ENCODE measurements around the gene ANKRD36. TPM values are rescaled to one million over a fixed set of nuclear protein-coding genes. Genes with fewer than 3 reads are reported as not detected.
"Not testable (repeated sequence)": the region's sequence is repeated elsewhere in the genome, so short reads cannot be mapped to it uniquely, and the experiment has no call there.

ANKRD36 gene
- total RNA-seq, 1 experiment from 2014 or later = 2.8 TPM

DNA sequence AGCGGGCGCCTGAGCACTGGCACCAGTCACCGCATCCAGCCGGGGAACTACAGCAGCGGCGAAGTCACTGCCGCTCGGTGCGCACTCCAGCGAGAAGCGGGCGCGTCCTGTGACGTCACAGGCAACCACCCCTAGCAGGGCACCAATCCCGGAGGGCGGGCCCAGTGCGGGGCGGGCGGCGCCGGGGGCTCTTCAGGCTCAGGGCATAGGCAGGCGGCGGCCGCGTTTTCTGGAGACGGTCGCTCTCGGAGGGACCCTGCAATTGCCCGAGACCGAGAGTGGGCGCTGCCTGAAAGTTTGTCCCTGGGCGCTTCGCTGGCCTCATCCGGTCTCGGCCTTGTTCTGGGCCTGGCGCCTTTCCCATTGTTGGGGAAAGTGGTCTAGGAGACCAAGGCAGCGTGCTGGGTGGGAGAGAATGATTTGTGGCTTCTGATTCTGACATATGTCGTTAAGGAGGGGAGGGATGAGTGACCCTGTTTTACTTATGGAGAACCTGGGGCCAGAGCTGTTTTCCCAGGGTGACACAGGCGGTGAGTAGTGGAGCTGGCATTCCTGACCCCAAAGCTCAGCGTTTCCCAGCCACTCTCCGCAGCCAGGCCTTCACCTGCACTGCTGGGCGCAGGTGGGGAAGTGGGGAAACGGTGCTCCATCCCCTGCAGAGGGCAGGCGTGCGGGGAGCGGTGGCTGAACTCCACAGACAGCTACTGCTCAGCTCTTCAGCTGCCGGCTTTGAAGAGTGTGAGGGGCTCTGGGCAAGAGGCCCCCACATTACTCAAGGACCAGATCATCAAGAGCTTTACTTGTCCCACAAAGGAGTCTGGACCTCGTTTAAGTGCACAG, 18.0 kb upstream of the ANKRD36 start, which contains the start of gene FAHD2B:
Gene FAHD2B (minus strand): TSS at position 111 of the 840 bp plus-strand sequence. CDS start 3,176 bp downstream, outside the sequence.
- peak within 1 kb of the TSS; percentile 27 for H3K4me3 ChIP-seq (ENCODE audit: insufficient read depth, low read depth, low read length)
- peak; percentile 78 for DNase-seq
- H3K36me3 ChIP-seq (replicated peaks; ENCODE audit: control insufficient read depth, insufficient read depth, low read length); H3K27me3 ChIP-seq (ENCODE audit: control insufficient read depth, insufficient read depth, low read length): not testable (repeated sequence)

DNA sequence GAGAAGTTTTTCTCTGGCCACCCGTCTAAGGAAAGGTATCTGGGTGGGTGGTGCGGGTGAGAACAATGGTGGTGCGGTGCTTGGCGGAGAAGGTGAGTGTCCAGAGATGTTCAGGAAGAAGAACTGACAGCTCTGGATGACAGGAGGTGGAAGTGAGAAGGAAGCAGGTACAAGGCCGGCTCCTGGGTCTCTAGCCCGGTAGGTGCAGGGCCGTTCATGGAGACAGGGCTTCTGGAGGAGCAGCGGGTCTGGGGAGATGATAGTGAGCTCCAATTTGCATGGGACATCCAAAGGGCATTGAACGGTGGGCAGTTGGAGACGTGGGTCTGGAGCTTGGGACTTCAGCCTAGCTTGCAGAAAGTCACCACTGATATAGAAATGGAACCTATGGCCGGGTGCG, 17.3 kb upstream of the ANKRD36 start:
- H3K4me3 ChIP-seq (ENCODE audit: insufficient read depth, low read depth, low read length) = peak overlapping the region; percentile 25; the same call in 1 of the 2 replicates
- no peak for DNase-seq
- H3K36me3 ChIP-seq (replicated peaks; ENCODE audit: control insufficient read depth, insufficient read depth, low read length) = no peaks in the 10 kb centered on the region
- no peaks in the 10 kb centered on the region; the same call in 1 of the 2 replicates for H3K27me3 ChIP-seq (ENCODE audit: control insufficient read depth, insufficient read depth, low read length)

- H3K36me3 ChIP-seq (replicated peaks; ENCODE audit: control insufficient read depth, insufficient read depth, low read length); DNase-seq; H3K27me3 ChIP-seq (ENCODE audit: control insufficient read depth, insufficient read depth, low read length); H3K4me3 ChIP-seq (ENCODE audit: insufficient read depth, low read depth, low read length): not testable (repeated sequence)
These were observed 14.1 kb upstream of the ANKRD36 start for GRCh38 chr2:97098786-97099372.

GRCh38 chr2:97106878-97107277, 6.1 kb upstream of the ANKRD36 start:
- not testable (repeated sequence) for H3K36me3 ChIP-seq (replicated peaks; ENCODE audit: control insufficient read depth, insufficient read depth, low read length); DNase-seq; H3K27me3 ChIP-seq (ENCODE audit: control insufficient read depth, insufficient read depth, low read length); H3K4me3 ChIP-seq (ENCODE audit: insufficient read depth, low read depth, low read length)

DNA sequence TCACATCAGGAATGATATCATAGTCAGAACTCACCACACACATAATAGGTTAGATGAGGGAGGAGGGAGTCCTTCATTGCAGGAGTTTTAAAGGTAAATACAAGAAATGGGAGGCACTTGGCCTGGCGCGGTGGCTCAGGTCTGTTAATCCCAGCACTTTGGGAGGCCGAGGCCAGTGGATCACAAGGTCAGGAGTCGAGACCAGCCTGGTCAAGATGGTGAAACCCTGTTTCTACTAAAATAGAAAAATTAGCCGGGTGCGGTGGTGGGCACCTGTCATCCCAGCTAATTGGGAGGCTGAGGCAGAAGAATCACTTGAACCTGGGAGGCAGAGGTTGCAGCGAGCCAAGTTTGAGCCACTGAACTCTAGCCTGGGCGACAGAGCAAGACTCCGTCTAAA, 1.7 kb upstream of the ANKRD36 start:
- H3K4me3 ChIP-seq (ENCODE audit: insufficient read depth, low read depth, low read length); H3K27me3 ChIP-seq (ENCODE audit: control insufficient read depth, insufficient read depth, low read length); DNase-seq; H3K36me3 ChIP-seq (replicated peaks; ENCODE audit: control insufficient read depth, insufficient read depth, low read length): not testable (repeated sequence)

GRCh38 chr2:97112320-97113049, 468 bp upstream of the ANKRD36 start:
- peak overlapping the region; percentile 68 for H3K4me3 ChIP-seq (ENCODE audit: insufficient read depth, low read depth, low read length)
- not testable (repeated sequence) for H3K36me3 ChIP-seq (replicated peaks; ENCODE audit: control insufficient read depth, insufficient read depth, low read length); H3K27me3 ChIP-seq (ENCODE audit: control insufficient read depth, insufficient read depth, low read length)
- DNase-seq = peak; percentile 31

GRCh38 chr2:97113882-97114255, 916 bp downstream of the ANKRD36 start:
- not testable (repeated sequence) for H3K27me3 ChIP-seq (ENCODE audit: control insufficient read depth, insufficient read depth, low read length); H3K36me3 ChIP-seq (replicated peaks; ENCODE audit: control insufficient read depth, insufficient read depth, low read length); DNase-seq
- peak overlapping the region; percentile 68 for H3K4me3 ChIP-seq (ENCODE audit: insufficient read depth, low read depth, low read length)

DNA sequence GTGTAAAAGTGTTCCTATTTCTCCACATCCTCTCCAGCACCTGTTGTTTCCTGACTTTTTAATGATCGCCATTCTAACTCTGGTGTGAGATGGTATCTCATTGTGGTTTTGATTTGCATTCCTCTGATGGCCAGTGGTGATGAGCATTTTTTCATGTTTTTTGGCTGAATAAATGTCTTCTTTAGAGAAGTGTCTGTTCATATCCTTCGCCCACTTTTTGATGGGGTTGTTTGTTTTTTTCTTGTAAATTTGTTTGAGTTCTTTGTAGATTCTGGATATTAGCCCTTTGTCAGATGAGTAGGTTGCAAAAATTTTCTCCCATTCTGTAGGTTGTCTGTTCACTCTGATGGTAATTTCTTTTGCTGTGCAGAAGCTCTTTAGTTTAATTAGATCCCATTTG, 16.1 kb downstream of the ANKRD36 start:
- not testable (repeated sequence) for H3K4me3 ChIP-seq (ENCODE audit: insufficient read depth, low read depth, low read length); H3K27me3 ChIP-seq (ENCODE audit: control insufficient read depth, insufficient read depth, low read length); H3K36me3 ChIP-seq (replicated peaks; ENCODE audit: control insufficient read depth, insufficient read depth, low read length); DNase-seq

DNA sequence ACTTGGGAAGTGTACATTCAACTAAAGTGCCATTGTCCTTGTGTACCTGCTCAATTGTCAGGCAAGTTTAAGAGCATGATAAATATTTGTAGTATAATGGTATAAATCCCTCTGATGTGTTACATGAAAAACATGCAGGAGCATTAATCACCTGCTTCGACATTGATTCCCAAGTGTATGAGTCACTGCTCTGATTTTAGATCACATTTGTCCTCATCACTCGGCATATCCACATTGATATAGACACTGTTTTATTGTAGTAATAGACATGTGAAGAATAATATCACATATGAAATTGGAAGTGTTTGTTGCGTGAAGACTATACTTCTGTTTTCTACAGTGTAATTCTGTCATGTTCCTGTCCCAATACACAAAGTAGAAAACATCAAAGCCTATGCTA, 31.1 kb downstream of the ANKRD36 start:
- not testable (repeated sequence) for H3K36me3 ChIP-seq (replicated peaks; ENCODE audit: control insufficient read depth, insufficient read depth, low read length); DNase-seq; H3K27me3 ChIP-seq (ENCODE audit: control insufficient read depth, insufficient read depth, low read length); H3K4me3 ChIP-seq (ENCODE audit: insufficient read depth, low read depth, low read length)

- H3K4me3 ChIP-seq (ENCODE audit: insufficient read depth, low read depth, low read length); H3K27me3 ChIP-seq (ENCODE audit: control insufficient read depth, insufficient read depth, low read length); DNase-seq; H3K36me3 ChIP-seq (replicated peaks; ENCODE audit: control insufficient read depth, insufficient read depth, low read length): not testable (repeated sequence)
These were observed 53.6 kb downstream of the ANKRD36 start for GRCh38 chr2:97166548-97166947.

DNA sequence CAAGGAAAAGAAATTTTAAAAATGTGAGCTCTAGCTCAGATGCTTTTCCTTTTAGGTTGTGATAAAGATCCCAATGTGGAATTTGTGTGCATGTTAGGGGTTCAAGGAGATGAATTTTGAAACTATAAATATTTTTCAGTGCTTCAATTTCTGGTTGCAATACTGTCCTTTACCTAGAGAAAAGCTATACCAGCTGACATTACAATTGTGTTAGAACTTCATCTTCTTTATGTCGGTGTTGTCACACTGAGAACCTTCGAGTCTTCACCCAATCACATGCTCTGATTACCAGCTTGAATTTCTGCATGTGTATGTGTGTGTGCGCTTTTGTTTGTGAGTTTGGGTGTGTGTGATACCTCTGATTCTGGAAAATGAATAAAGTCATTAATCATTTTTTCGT, 55.0 kb downstream of the ANKRD36 start:
- H3K4me3 ChIP-seq (ENCODE audit: insufficient read depth, low read depth, low read length); DNase-seq; H3K36me3 ChIP-seq (replicated peaks; ENCODE audit: control insufficient read depth, insufficient read depth, low read length); H3K27me3 ChIP-seq (ENCODE audit: control insufficient read depth, insufficient read depth, low read length): not testable (repeated sequence)

DNA sequence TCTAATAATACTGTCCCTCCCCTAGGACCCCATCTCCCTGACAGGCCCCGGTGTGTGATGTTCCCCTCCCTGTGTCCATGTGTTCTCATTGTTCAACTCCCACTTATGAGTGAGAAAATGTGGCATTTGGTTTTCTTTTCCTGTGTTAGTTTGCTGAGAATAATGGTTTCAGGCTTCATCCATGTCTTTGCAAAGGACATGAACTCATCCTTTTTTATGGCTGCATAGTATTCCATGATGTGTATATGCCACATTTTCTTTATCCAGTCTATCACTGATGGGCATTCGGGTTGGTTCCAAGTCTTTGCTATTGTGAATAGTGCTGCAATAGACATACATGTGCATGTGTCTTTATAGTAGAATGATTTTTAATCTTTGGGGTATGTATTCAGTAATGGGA, 55.6 kb downstream of the ANKRD36 start:
- DNase-seq; H3K36me3 ChIP-seq (replicated peaks; ENCODE audit: control insufficient read depth, insufficient read depth, low read length); H3K4me3 ChIP-seq (ENCODE audit: insufficient read depth, low read depth, low read length); H3K27me3 ChIP-seq (ENCODE audit: control insufficient read depth, insufficient read depth, low read length): not testable (repeated sequence)

DNA sequence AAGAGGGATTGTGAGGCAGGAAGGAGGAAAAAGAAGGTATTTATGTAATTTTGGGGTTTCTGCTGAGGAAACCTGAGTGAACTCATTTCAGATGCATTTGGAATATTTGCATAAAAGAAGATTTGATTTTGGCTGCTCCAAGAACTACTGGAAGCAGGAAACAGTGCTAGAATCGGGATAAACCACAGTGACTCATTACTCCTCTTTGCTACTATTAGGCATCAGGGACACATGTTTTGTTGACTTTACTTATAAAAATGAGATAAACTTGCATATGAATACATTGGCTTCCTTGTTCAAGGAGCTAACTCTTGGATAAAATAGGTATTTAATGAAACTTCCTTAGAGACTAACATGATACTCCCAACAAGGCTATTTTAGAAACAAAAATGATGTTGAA, 67.4 kb downstream of the ANKRD36 start:
- H3K27me3 ChIP-seq (ENCODE audit: control insufficient read depth, insufficient read depth, low read length); DNase-seq; H3K4me3 ChIP-seq (ENCODE audit: insufficient read depth, low read depth, low read length); H3K36me3 ChIP-seq (replicated peaks; ENCODE audit: control insufficient read depth, insufficient read depth, low read length): not testable (repeated sequence)

DNA sequence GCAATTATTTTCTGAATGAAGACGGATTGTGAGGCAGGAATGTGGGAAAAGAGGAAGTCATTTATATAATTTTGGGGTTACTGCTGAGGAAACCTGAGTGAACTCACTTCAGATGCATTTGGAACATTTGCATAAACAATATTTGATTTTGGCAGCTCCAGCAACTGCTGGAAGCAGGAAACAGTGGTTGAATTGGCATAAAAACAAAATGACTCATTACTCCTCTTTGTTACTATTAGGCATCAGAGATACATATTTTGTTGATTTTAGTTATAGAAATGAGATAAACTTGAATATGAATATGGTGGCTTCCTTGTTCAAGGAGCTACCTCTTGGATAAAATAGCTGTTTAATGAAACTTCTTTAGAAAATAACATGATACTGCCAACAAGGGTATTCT, 82.4 kb downstream of the ANKRD36 start:
- H3K27me3 ChIP-seq (ENCODE audit: control insufficient read depth, insufficient read depth, low read length); H3K36me3 ChIP-seq (replicated peaks; ENCODE audit: control insufficient read depth, insufficient read depth, low read length); DNase-seq; H3K4me3 ChIP-seq (ENCODE audit: insufficient read depth, low read depth, low read length): not testable (repeated sequence)

DNA sequence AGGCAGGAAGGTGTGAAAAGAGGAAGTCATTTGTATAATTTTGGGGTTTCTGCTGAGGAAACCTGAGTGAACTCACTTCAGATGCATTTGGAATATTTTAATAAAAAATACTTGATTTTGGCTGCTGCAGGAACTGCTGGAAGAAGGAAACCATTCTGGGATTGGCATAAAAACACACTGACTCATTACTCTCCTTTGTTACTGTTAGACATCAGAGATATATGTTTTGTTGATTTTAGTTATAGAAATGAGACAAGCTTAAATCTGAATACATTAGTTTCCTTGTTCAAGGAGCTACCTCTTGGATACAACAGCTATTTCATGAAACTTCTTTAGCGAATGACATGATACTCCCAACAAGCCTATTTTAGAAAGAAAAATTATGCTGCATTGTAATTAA, 84.3 kb downstream of the ANKRD36 start:
- not testable (repeated sequence) for H3K27me3 ChIP-seq (ENCODE audit: control insufficient read depth, insufficient read depth, low read length); DNase-seq; H3K36me3 ChIP-seq (replicated peaks; ENCODE audit: control insufficient read depth, insufficient read depth, low read length); H3K4me3 ChIP-seq (ENCODE audit: insufficient read depth, low read depth, low read length)
